ENCODE results near the gene DIAPH3. TPM values are rescaled to one million over a fixed set of nuclear protein-coding genes. Genes with fewer than 3 reads are reported as not detected.

The DIAPH3 gene
- total RNA-seq, 2 donors from 2014 or later, result 23.6 to 25.7 TPM

- H3K27ac Mint-ChIP-seq, result no peak overlapping the region
Observed at GRCh38 chr13:60135344-60135743, 28.4 kb downstream of the DIAPH3 start.

GRCh38 chr13:60134376-60134775, 29.4 kb downstream of the DIAPH3 start:
- peaks cover 12% of the 10 kb centered on the region for H3K4me1 ChIP-seq (ENCODE audit: control insufficient read depth, insufficient read depth, low read length)
- no peaks in the 10 kb centered on the region for H3K27me3 ChIP-seq (ENCODE audit: control insufficient read depth, insufficient read depth, low read length, poor library complexity, severe bottlenecking)
- DNase-seq, result peak; percentile 69
- H3K9me3 ChIP-seq (ENCODE audit: control insufficient read depth, low read length), result no peaks in the 10 kb centered on the region
- no peak overlapping the region for H3K27ac ChIP-seq (ENCODE audit: low read depth, low read length)
- H3K4me3 ChIP-seq (ENCODE audit: low read length), result no peak overlapping the region
- Mint-ChIP-seq H3K4me1 (peaks cover 24% of the 10 kb centered on the region), H3K27me3 (ENCODE audit: insufficient read depth) (no peaks in the 10 kb centered on the region), H3K9me3 (no peaks in the 10 kb centered on the region), H3K4me3 (no peak overlapping the region), H3K27ac (no peak overlapping the region), H3K36me3 (ENCODE audit: low read depth) (peaks cover 11% of the 10 kb centered on the region)
- WGBS, 2 experiments (ENCODE audit: insufficient coverage in 1 of 2, insufficient read length in 1 of 2), result 50 to 76% methylated on average over 1 to 4 of the region's 4 CpGs
- H3K36me3 ChIP-seq (ENCODE audit: control insufficient read depth, insufficient read depth, low read length), result peaks cover 55% of the 10 kb centered on the region
- H3K9ac ChIP-seq (ENCODE audit: extremely low read depth, low read length, poor library complexity, severe bottlenecking), result no peak overlapping the region
- TF ChIP-seq CTCF (conservative IDR thresholded peaks at IDR 0.05), result peak; percentile 73

More at GRCh38 chr13:60135344-60135743, 28.4 kb downstream of the DIAPH3 start:
- H3K27me3 ChIP-seq (ENCODE audit: control insufficient read depth, insufficient read depth, low read length, poor library complexity, severe bottlenecking), result no peaks in the 10 kb centered on the region
- no peaks in the 10 kb centered on the region for H3K9me3 Mint-ChIP-seq
- peaks cover 11% of the 10 kb centered on the region for H3K36me3 Mint-ChIP-seq (ENCODE audit: low read depth)
- no peak overlapping the region for H3K9ac ChIP-seq (ENCODE audit: extremely low read depth, low read length, poor library complexity, severe bottlenecking)
- no peaks in the 10 kb centered on the region for H3K9me3 ChIP-seq (ENCODE audit: control insufficient read depth, low read length)
- no peak for DNase-seq
- no peaks in the 10 kb centered on the region for H3K27me3 Mint-ChIP-seq (ENCODE audit: insufficient read depth)
- H3K4me3 Mint-ChIP-seq, result no peak overlapping the region
- H3K4me1 Mint-ChIP-seq, result peaks cover 25% of the 10 kb centered on the region
- peaks cover 12% of the 10 kb centered on the region for H3K4me1 ChIP-seq (ENCODE audit: control insufficient read depth, insufficient read depth, low read length)
- H3K4me3 ChIP-seq (ENCODE audit: low read length), result peak overlapping the region; percentile 28
- no peak overlapping the region for H3K27ac ChIP-seq (ENCODE audit: low read depth, low read length)
- peaks cover 46% of the 10 kb centered on the region for H3K36me3 ChIP-seq (ENCODE audit: control insufficient read depth, insufficient read depth, low read length)
- TF ChIP-seq CTCF (conservative IDR thresholded peaks at IDR 0.05), result no peak
- WGBS, 2 experiments (ENCODE audit: insufficient coverage in 1 of 2, insufficient read length in 1 of 2), result 64% methylated on average over 1 of the region's 1 CpG; no CpG with 5 or more reads in 1 of the 2 experiments

- Mint-ChIP-seq H3K27ac (no peak overlapping the region), H3K4me1 (no peaks in the 10 kb centered on the region)
Observed at GRCh38 chr13:60121337-60121687, 42.4 kb downstream of the DIAPH3 start.

More at GRCh38 chr13:60121337-60121687, 42.4 kb downstream of the DIAPH3 start:
- H3K27me3 Mint-ChIP-seq (ENCODE audit: insufficient read depth), result no peaks in the 10 kb centered on the region
- Histone ChIP-seq H3K27ac (ENCODE audit: low read depth, low read length) (no peak overlapping the region), H3K4me1 (ENCODE audit: control insufficient read depth, insufficient read depth, low read length) (no peaks in the 10 kb centered on the region), H3K27me3 (ENCODE audit: control insufficient read depth, insufficient read depth, low read length, poor library complexity, severe bottlenecking) (no peaks in the 10 kb centered on the region), H3K4me3 (ENCODE audit: low read length) (no peak overlapping the region), H3K36me3 (ENCODE audit: control insufficient read depth, insufficient read depth, low read length) (peaks cover 67% of the 10 kb centered on the region), H3K9ac (ENCODE audit: extremely low read depth, low read length, poor library complexity, severe bottlenecking) (no peak overlapping the region), H3K9me3 (ENCODE audit: control insufficient read depth, low read length) (peaks cover 2% of the 10 kb centered on the region)
- 94 to 100% methylated on average over 3 of the region's 3 CpGs for WGBS, 2 experiments (ENCODE audit: insufficient coverage in 1 of 2, insufficient read length in 1 of 2)
- no peak for DNase-seq
- H3K9me3 Mint-ChIP-seq, result peaks cover 2% of the 10 kb centered on the region
- H3K4me3 Mint-ChIP-seq, result no peak overlapping the region
- no peak for TF ChIP-seq CTCF (conservative IDR thresholded peaks at IDR 0.05)
- H3K36me3 Mint-ChIP-seq (ENCODE audit: low read depth), result peaks cover 13% of the 10 kb centered on the region

All from endodermal cell (in vitro differentiated cells).